GM12878 (cell line): ENCODE measurements around the gene GSS. TPM values are rescaled to one million over a fixed set of nuclear protein-coding genes. Genes with fewer than 3 reads are reported as not detected.

Source experiments
- ATAC-seq: fragments of 200-7000 bp; cut with Tn5 transposase; 3 replicates; pipeline ENCODE4 v1.9.1; 2020; ENCODE audit warnings: mild to moderate bottlenecking, moderate library complexity
- BruUV-seq: library from RNA; stranded (reverse); fragments of 400-500 nt; replicated peaks from 2 replicates; lab custom pipeline; 2021; lab: Mats Ljungman, UMichigan
- CTCF ChIA-PET: fragments of 300-600 bp; sonication (Branson Sonifier 250); formaldehyde crosslinking; extraction: SDS; loops from one replicate; lab custom pipeline; 2021; ENCODE audit warnings: inconsistent platforms; lab: Yijun Ruan, JAX
- POLR2A ChIA-PET: fragments of 350-600 bp; formaldehyde crosslinking; extraction: SDS; loops from one replicate; lab custom pipeline; 2021; ENCODE audit warnings: inconsistent platforms; lab: Charles Lee
- RAD21 ChIA-PET: fragments of 300-600 bp; sonication (Branson Sonifier 250); formaldehyde crosslinking; loops from one replicate; lab custom pipeline; 2023; ENCODE audit warnings: antibody characterized with exemption; ENCODE audit not compliant: unreplicated experiment; lab: Charles Lee
- SMC1A ChIA-PET: fragments of 300-600 bp; sonication (Branson Sonifier 250); formaldehyde crosslinking; loops from one replicate; lab custom pipeline; 2023; ENCODE audit not compliant: unreplicated experiment, uncharacterized antibody; lab: Charles Lee
- DNase-seq: peaks from one replicate; pipeline ENCODE4 v3.0.0-alpha.2; 2011; ENCODE audit warnings: low read depth, low spot score
- FAIRE-seq: peaks from 3 replicates; lab custom pipeline; 2011; peaks lifted over from hg19 to GRCh38; lab: Jason Lieb, UNC
- H2AFZ ChIP-seq: 2 replicates; pipeline ENCODE4 v1.6.0; 2011; ENCODE audit warnings: low read depth, low read length, control low read depth; ENCODE audit not compliant: control insufficient read depth
- H3K27ac ChIP-seq: 2 replicates; pipeline ENCODE4 v1.5.1; 2011; ENCODE audit warnings: control low read depth; ENCODE audit not compliant: control insufficient read depth, insufficient read depth
- H3K27me3 ChIP-seq, 2 experiments: replicated peaks in 1 of 2; 2 replicates each; pipeline versions ENCODE4 v1.6.0 to v1.6.1; 2011; ENCODE audit warnings: low read length in 1 of 2; ENCODE audit not compliant: control insufficient read depth in 2 of 2, insufficient read depth in 2 of 2
- H3K36me3 ChIP-seq, 2 experiments: 2 replicates each; pipeline ENCODE4 v1.5.1; 2011; ENCODE audit warnings: low read length in 1 of 2; ENCODE audit not compliant: control insufficient read depth in 2 of 2, insufficient read depth in 2 of 2
- H3K4me1 ChIP-seq: 2 replicates; pipeline ENCODE4 v1.6.1; 2011; ENCODE audit warnings: mild to moderate bottlenecking, low read length, moderate library complexity, mixed read lengths; ENCODE audit not compliant: control insufficient read depth, insufficient read depth
- H3K4me2 ChIP-seq: 2 replicates; pipeline ENCODE4 v1.6.0; 2011; ENCODE audit warnings: control low read depth; ENCODE audit not compliant: control insufficient read depth, insufficient read depth
- H3K4me3 ChIP-seq: fragments of 200-600 bp; sonication (generic); 2 replicates; pipeline ENCODE4 v1.5.1; 2016
- H3K79me2 ChIP-seq: 2 replicates; pipeline ENCODE4 v1.6.0; 2011; ENCODE audit warnings: low read length; ENCODE audit not compliant: control insufficient read depth, insufficient read depth
- H3K9ac ChIP-seq: 2 replicates; pipeline ENCODE4 v1.8.0; 2011; ENCODE audit warnings: low read length, control low read depth, mixed read lengths; ENCODE audit not compliant: control insufficient read depth, insufficient read depth
- H3K9me3 ChIP-seq: replicated peaks from 3 replicates; pipeline ENCODE4 v1.5.1; 2011; ENCODE audit warnings: mild to moderate bottlenecking, low read length; ENCODE audit not compliant: control insufficient read depth, insufficient read depth
- H4K20me1 ChIP-seq: 2 replicates; pipeline ENCODE4 v1.6.0; 2011; ENCODE audit not compliant: control insufficient read depth, insufficient read depth
- ATF3 ChIP-seq: IDR thresholded peaks from 2 replicates; pipeline ENCODE4 v1.6.1; 2011; ENCODE audit warnings: low read depth, mild to moderate bottlenecking, low read length, moderate library complexity, borderline replicate concordance; ENCODE audit errors: extremely low read depth
- BHLHE40 ChIP-seq, 2 experiments: fragments of 450-650 bp in 1 of 2; IDR thresholded peaks; 2 replicates each; pipeline ENCODE4 v1.6.1; 2011 to 2017; ENCODE audit warnings: low read depth in 2 of 2, borderline replicate concordance in 1 of 2, improper control_type of control experiment in 1 of 2, low read length in 1 of 2, mild to moderate bottlenecking in 1 of 2
- CBX5 ChIP-seq: sonication (generic); IDR thresholded peaks from 2 replicates; pipeline ENCODE4 v1.6.1; 2016; ENCODE audit warnings: low read depth, moderate library complexity, mild to moderate bottlenecking, inconsistent platforms
- CTCF ChIP-seq, 3 experiments: IDR thresholded peaks in 2 of 3; conservative IDR thresholded peaks in 1 of 3; 2 replicates each; pipeline ENCODE4 v1.5.1; 2011; ENCODE audit warnings: low read depth in 3 of 3, low read length in 3 of 3, mild to moderate bottlenecking in 3 of 3, control low read depth in 2 of 3, moderate library complexity in 2 of 3, inconsistent platforms in 1 of 3, mixed read lengths in 1 of 3; ENCODE audit not compliant: control insufficient read depth in 2 of 3, insufficient read depth in 1 of 3; ENCODE audit errors: extremely low read depth in 1 of 3
- HCFC1 ChIP-seq: fragments of 150-350 bp; IDR thresholded peaks from 2 replicates; pipeline ENCODE4 v1.6.1; 2014; ENCODE audit warnings: low read length
- LARP7 ChIP-seq: fragments of 450-650 bp; IDR thresholded peaks from 2 replicates; pipeline ENCODE4 v1.6.1; 2017; ENCODE audit warnings: mild to moderate bottlenecking
- MEF2A ChIP-seq: IDR thresholded peaks from 2 replicates; pipeline ENCODE4 v1.6.1; 2011; ENCODE audit warnings: low read depth, mild to moderate bottlenecking, low read length, moderate library complexity; ENCODE audit not compliant: insufficient read depth
- MEF2B ChIP-seq: fragments of 450-650 bp; IDR thresholded peaks from 2 replicates; pipeline ENCODE4 v1.6.1; 2018; ENCODE audit warnings: mild to moderate bottlenecking, moderate library complexity; ENCODE audit not compliant: partially characterized antibody, poor library complexity, severe bottlenecking
- MLLT1 ChIP-seq: fragments of 450-650 bp; IDR thresholded peaks from 2 replicates; pipeline ENCODE4 v1.6.1; 2016; ENCODE audit warnings: mild to moderate bottlenecking
- PML ChIP-seq: IDR thresholded peaks from 2 replicates; pipeline ENCODE4 v1.6.1; 2012; ENCODE audit warnings: low read length, inconsistent platforms
- POU2F2 ChIP-seq: IDR thresholded peaks from 3 replicates; pipeline ENCODE4 v1.6.1; 2011; ENCODE audit warnings: low read depth, mild to moderate bottlenecking, low read length, borderline replicate concordance
- TAF1 ChIP-seq: IDR thresholded peaks from 2 replicates; pipeline ENCODE4 v1.6.1; 2011; ENCODE audit warnings: mild to moderate bottlenecking, low read depth, low read length, borderline replicate concordance
- TCF7 ChIP-seq: IDR thresholded peaks from 2 replicates; pipeline ENCODE4 v1.6.1; 2014; ENCODE audit warnings: antibody characterized with exemption, borderline replicate concordance
- WGBS: methylation state at CpG from one replicate; pipeline ENCODE4 v1.1.6; 2016; ENCODE audit warnings: low lambda C conversion rate; ENCODE audit not compliant: insufficient replicate concordance, insufficient coverage; ENCODE audit errors: missing lambda C conversion rate; 5-methylcytosine and 5-hydroxymethylcytosine counted together
- in situ Hi-C: fragments of 300-500 bp; cut with MboI; formaldehyde crosslinking; loops from 9 replicates; pipeline ENCODE4 v1.14.3; 2018; ENCODE audit warnings: mixed read lengths
- intact Hi-C: fragments of 100-400 bp; cut with micrococcal nuclease; formaldehyde crosslinking; loops from one replicate; pipeline ENCODE4 v1.14.2; 2022; ENCODE audit not compliant: unreplicated experiment
- polyA plus RNA-seq, 11 experiments: library from polyadenylated mRNA; depleted of rRNA in 4 of 11; unstranded in 6 of 11; stranded (reverse) in 5 of 11; fragments of >200 nt; fragmentation: Nextera tagmentation in 4 of 11; fragmentation: Illumina TruSeq in 1 of 11; extraction: Ambion mirVana in 4 of 11; extraction: Trizol in 1 of 11; gene quantifications; 1 replicate in 1 of 11; 2 replicates in 10 of 11; pipeline versions ENCODE4 v1.2.1 to v1.2.3, GENCODE V29; 2011 to 2016; ENCODE audit warnings: inconsistent platforms in 2 of 11, missing spikeins in 2 of 11, low read depth in 1 of 11
- total RNA-seq, 4 experiments: library from RNA; depleted of rRNA in 3 of 4; stranded (reverse); fragments of >200 nt in 3 of 4; fragmentation: Illumina TruSeq in 1 of 4; extraction: Trizol in 1 of 4; gene quantifications; 2 replicates each; pipeline versions ENCODE4 v1.2.1 to v1.2.3, GENCODE V29; 2013 to 2021
- TF ChIP-seq, protein P1 (sequence below): fragments of 450-650 bp; IDR thresholded peaks from 2 replicates; pipeline ENCODE4 v1.6.1; 2017; ENCODE audit warnings: mild to moderate bottlenecking, moderate library complexity

The GSS gene
- total and polyA plus RNA-seq, 10 of the 15 experiments (the other 5 are each of a cell fraction or from before 2014, with no cell fraction given) = 12.7 to 120 (median 67.4) TPM

DNA sequence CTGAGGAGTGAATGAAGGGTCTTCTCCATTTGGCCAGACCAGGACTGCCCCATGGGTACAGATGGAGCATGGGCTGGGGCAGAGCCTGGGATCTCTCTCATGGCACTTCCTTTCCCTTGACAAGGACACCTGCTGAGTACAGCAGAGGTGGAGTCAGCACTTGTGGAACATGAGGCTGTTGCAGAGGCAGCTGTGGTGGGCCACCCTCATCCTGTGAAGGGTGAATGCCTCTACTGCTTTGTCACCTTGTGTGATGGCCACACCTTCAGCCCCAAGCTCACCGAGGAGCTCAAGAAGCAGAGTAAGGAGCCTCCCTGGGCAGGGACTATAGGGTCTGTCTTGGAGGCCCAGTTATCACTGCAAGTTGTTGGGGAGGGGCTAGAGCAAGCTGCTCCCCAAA, 29.6 kb downstream of the GSS start (continued):
- TF ChIP-seq, protein P1, sequence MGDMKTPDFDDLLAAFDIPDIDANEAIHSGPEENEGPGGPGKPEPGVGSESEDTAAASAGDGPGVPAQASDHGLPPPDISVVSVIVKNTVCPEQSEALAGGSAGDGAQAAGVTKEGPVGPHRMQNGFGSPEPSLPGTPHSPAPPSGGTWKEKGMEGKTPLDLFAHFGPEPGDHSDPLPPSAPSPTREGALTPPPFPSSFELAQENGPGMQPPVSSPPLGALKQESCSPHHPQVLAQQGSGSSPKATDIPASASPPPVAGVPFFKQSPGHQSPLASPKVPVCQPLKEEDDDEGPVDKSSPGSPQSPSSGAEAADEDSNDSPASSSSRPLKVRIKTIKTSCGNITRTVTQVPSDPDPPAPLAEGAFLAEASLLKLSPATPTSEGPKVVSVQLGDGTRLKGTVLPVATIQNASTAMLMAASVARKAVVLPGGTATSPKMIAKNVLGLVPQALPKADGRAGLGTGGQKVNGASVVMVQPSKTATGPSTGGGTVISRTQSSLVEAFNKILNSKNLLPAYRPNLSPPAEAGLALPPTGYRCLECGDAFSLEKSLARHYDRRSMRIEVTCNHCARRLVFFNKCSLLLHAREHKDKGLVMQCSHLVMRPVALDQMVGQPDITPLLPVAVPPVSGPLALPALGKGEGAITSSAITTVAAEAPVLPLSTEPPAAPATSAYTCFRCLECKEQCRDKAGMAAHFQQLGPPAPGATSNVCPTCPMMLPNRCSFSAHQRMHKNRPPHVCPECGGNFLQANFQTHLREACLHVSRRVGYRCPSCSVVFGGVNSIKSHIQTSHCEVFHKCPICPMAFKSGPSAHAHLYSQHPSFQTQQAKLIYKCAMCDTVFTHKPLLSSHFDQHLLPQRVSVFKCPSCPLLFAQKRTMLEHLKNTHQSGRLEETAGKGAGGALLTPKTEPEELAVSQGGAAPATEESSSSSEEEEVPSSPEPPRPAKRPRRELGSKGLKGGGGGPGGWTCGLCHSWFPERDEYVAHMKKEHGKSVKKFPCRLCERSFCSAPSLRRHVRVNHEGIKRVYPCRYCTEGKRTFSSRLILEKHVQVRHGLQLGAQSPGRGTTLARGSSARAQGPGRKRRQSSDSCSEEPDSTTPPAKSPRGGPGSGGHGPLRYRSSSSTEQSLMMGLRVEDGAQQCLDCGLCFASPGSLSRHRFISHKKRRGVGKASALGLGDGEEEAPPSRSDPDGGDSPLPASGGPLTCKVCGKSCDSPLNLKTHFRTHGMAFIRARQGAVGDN = no peak
- no peak for TF ChIP-seq PML
- TF ChIP-seq TCF7 = no peak
- no peak for TF ChIP-seq BHLHE40 (IDR thresholded peaks at IDR 0.05; ENCODE audit: borderline replicate concordance in 1 of 2, low read depth in 2 of 2, low read length in 1 of 2)
- TF ChIP-seq POU2F2 = no peak

- in situ Hi-C loops = no loop called here
- BruUV-seq = no TSS peak
- ChIA-PET RAD21 (no interaction called here), POLR2A (interaction anchor here (0.9 kb wide), 1 partner anchor 49 kb away, joined by 3 read pairs; the partner anchor contains the start of gene ACSS2), CTCF (no interaction called here), SMC1A (no interaction called here)
- Histone ChIP-seq H3K36me3 (peaks cover 4 to 8% of the 10 kb centered on the region in 2 experiments; a peak in 3 of 4 replicates), H3K4me1 (no peaks in the 10 kb centered on the region), H3K79me2 (no peaks in the 10 kb centered on the region), H2AFZ (no peak overlapping the region), H3K4me2 (no peak overlapping the region), H3K27me3 (no peaks in the 10 kb centered on the region), H4K20me1 (no peaks in the 10 kb centered on the region), H3K9ac (no peak overlapping the region), H3K4me3 (no peak overlapping the region), H3K9me3 (no peaks in the 10 kb centered on the region), H3K27ac (no peak overlapping the region)
- intact Hi-C loops = no loop called here
- WGBS = 95% methylated on average over 3 of the region's 3 CpGs
- DNase-seq (no peak), ATAC-seq (no peak), FAIRE-seq (no peak)
- TF ChIP-seq HCFC1 (no peak), CBX5 (no peak), LARP7 (no peak), MLLT1 (no peak), ATF3 (no peak), MEF2A (no peak), CTCF (IDR thresholded peaks at IDR 0.05 in 2 of 3, conservative IDR thresholded peaks at IDR 0.05 in 1 of 3; ENCODE audit: control insufficient read depth in 2 of 3, extremely low read depth in 1 of 3, insufficient read depth in 1 of 3, low read depth in 3 of 3, low read length in 3 of 3) (no peak), MEF2B (no peak), TAF1 (no peak)
These were observed 30.3 kb downstream of the GSS start for GRCh38 chr20:34925341-34925740.
